GM12878 (cell line): ENCODE results near the gene UACA. TPM values are rescaled to one million over a fixed set of nuclear protein-coding genes. Genes with fewer than 3 reads are reported as not detected.

Source experiments
- ATAC-seq: fragments of 200-7000 bp; cut with Tn5 transposase; 3 replicates; pipeline ENCODE4 v1.9.1; 2020; ENCODE audit warnings: mild to moderate bottlenecking, moderate library complexity
- BruUV-seq: library from RNA; stranded (reverse); fragments of 400-500 nt; replicated peaks from 2 replicates; lab custom pipeline; 2021; lab: Mats Ljungman, UMichigan
- CTCF ChIA-PET: fragments of 300-600 bp; sonication (Branson Sonifier 250); formaldehyde crosslinking; extraction: SDS; loops from one replicate; lab custom pipeline; 2021; ENCODE audit warnings: inconsistent platforms; lab: Yijun Ruan, JAX
- POLR2A ChIA-PET: fragments of 350-600 bp; formaldehyde crosslinking; extraction: SDS; loops from one replicate; lab custom pipeline; 2021; ENCODE audit warnings: inconsistent platforms; lab: Charles Lee
- RAD21 ChIA-PET: fragments of 300-600 bp; sonication (Branson Sonifier 250); formaldehyde crosslinking; loops from one replicate; lab custom pipeline; 2023; ENCODE audit warnings: antibody characterized with exemption; ENCODE audit not compliant: unreplicated experiment; lab: Charles Lee
- SMC1A ChIA-PET: fragments of 300-600 bp; sonication (Branson Sonifier 250); formaldehyde crosslinking; loops from one replicate; lab custom pipeline; 2023; ENCODE audit not compliant: unreplicated experiment, uncharacterized antibody; lab: Charles Lee
- DNase-seq: peaks from one replicate; pipeline ENCODE4 v3.0.0-alpha.2; 2011; ENCODE audit warnings: low read depth, low spot score
- FAIRE-seq: peaks from 3 replicates; lab custom pipeline; 2011; peaks lifted over from hg19 to GRCh38; lab: Jason Lieb, UNC
- H2AFZ ChIP-seq: 2 replicates; pipeline ENCODE4 v1.6.0; 2011; ENCODE audit warnings: low read depth, low read length, control low read depth; ENCODE audit not compliant: control insufficient read depth
- H3K27ac ChIP-seq: 2 replicates; pipeline ENCODE4 v1.5.1; 2011; ENCODE audit warnings: control low read depth; ENCODE audit not compliant: control insufficient read depth, insufficient read depth
- H3K27me3 ChIP-seq, 2 experiments: replicated peaks in 1 of 2; 2 replicates each; pipeline versions ENCODE4 v1.6.0 to v1.6.1; 2011; ENCODE audit warnings: low read length in 1 of 2; ENCODE audit not compliant: control insufficient read depth in 2 of 2, insufficient read depth in 2 of 2
- H3K36me3 ChIP-seq, 2 experiments: 2 replicates each; pipeline ENCODE4 v1.5.1; 2011; ENCODE audit warnings: low read length in 1 of 2; ENCODE audit not compliant: control insufficient read depth in 2 of 2, insufficient read depth in 2 of 2
- H3K4me1 ChIP-seq: 2 replicates; pipeline ENCODE4 v1.6.1; 2011; ENCODE audit warnings: mild to moderate bottlenecking, low read length, moderate library complexity, mixed read lengths; ENCODE audit not compliant: control insufficient read depth, insufficient read depth
- H3K4me2 ChIP-seq: 2 replicates; pipeline ENCODE4 v1.6.0; 2011; ENCODE audit warnings: control low read depth; ENCODE audit not compliant: control insufficient read depth, insufficient read depth
- H3K4me3 ChIP-seq: fragments of 200-600 bp; sonication (generic); 2 replicates; pipeline ENCODE4 v1.5.1; 2016
- H3K79me2 ChIP-seq: 2 replicates; pipeline ENCODE4 v1.6.0; 2011; ENCODE audit warnings: low read length; ENCODE audit not compliant: control insufficient read depth, insufficient read depth
- H3K9ac ChIP-seq: 2 replicates; pipeline ENCODE4 v1.8.0; 2011; ENCODE audit warnings: low read length, control low read depth, mixed read lengths; ENCODE audit not compliant: control insufficient read depth, insufficient read depth
- H3K9me3 ChIP-seq: replicated peaks from 3 replicates; pipeline ENCODE4 v1.5.1; 2011; ENCODE audit warnings: mild to moderate bottlenecking, low read length; ENCODE audit not compliant: control insufficient read depth, insufficient read depth
- H4K20me1 ChIP-seq: 2 replicates; pipeline ENCODE4 v1.6.0; 2011; ENCODE audit not compliant: control insufficient read depth, insufficient read depth
- BHLHE40 ChIP-seq, 2 experiments: fragments of 450-650 bp in 1 of 2; IDR thresholded peaks; 2 replicates each; pipeline ENCODE4 v1.6.1; 2011 to 2017; ENCODE audit warnings: low read depth in 2 of 2, borderline replicate concordance in 1 of 2, improper control_type of control experiment in 1 of 2, low read length in 1 of 2, mild to moderate bottlenecking in 1 of 2
- CHD2 ChIP-seq: IDR thresholded peaks from 2 replicates; pipeline ENCODE4 v1.6.1; 2011; ENCODE audit warnings: low read depth, low read length, improper control_type of control experiment, borderline replicate concordance
- EGR1 ChIP-seq, 2 experiments: IDR thresholded peaks; 1 replicate in 1 of 2; 2 replicates in 1 of 2; pipeline ENCODE4 v1.6.1; 2011 to 2012; ENCODE audit warnings: low read depth in 2 of 2, low read length in 2 of 2, borderline replicate concordance in 1 of 2, mild to moderate bottlenecking in 1 of 2, moderate library complexity in 1 of 2
- NR2C1 ChIP-seq: fragments of 450-650 bp; IDR thresholded peaks from 2 replicates; pipeline ENCODE4 v1.6.1; 2017; ENCODE audit warnings: antibody characterized with exemption, mild to moderate bottlenecking, moderate library complexity
- REST ChIP-seq: IDR thresholded peaks from 2 replicates; pipeline ENCODE4 v1.6.1; 2012; ENCODE audit warnings: mild to moderate bottlenecking, low read depth, low read length
- WGBS: methylation state at CpG from one replicate; pipeline ENCODE4 v1.1.6; 2016; ENCODE audit warnings: low lambda C conversion rate; ENCODE audit not compliant: insufficient replicate concordance, insufficient coverage; ENCODE audit errors: missing lambda C conversion rate; 5-methylcytosine and 5-hydroxymethylcytosine counted together
- in situ Hi-C: fragments of 300-500 bp; cut with MboI; formaldehyde crosslinking; loops from 9 replicates; pipeline ENCODE4 v1.14.3; 2018; ENCODE audit warnings: mixed read lengths
- intact Hi-C: fragments of 100-400 bp; cut with micrococcal nuclease; formaldehyde crosslinking; loops from one replicate; pipeline ENCODE4 v1.14.2; 2022; ENCODE audit not compliant: unreplicated experiment
- polyA plus RNA-seq, 11 experiments: library from polyadenylated mRNA; depleted of rRNA in 4 of 11; unstranded in 6 of 11; stranded (reverse) in 5 of 11; fragments of >200 nt; fragmentation: Nextera tagmentation in 4 of 11; fragmentation: Illumina TruSeq in 1 of 11; extraction: Ambion mirVana in 4 of 11; extraction: Trizol in 1 of 11; gene quantifications; 1 replicate in 1 of 11; 2 replicates in 10 of 11; pipeline versions ENCODE4 v1.2.1 to v1.2.3, GENCODE V29; 2011 to 2016; ENCODE audit warnings: inconsistent platforms in 2 of 11, missing spikeins in 2 of 11, low read depth in 1 of 11
- total RNA-seq, 4 experiments: library from RNA; depleted of rRNA in 3 of 4; stranded (reverse); fragments of >200 nt in 3 of 4; fragmentation: Illumina TruSeq in 1 of 4; extraction: Trizol in 1 of 4; gene quantifications; 2 replicates each; pipeline versions ENCODE4 v1.2.1 to v1.2.3, GENCODE V29; 2013 to 2021

Gene UACA
- total and polyA plus RNA-seq, 10 of the 15 experiments (the other 5 are each of a cell fraction or from before 2014, with no cell fraction given) = 0.30 to 4.0 (median 2.0) TPM

- no peak overlapping the region for H3K4me2 ChIP-seq
- no peak overlapping the region for H3K27ac ChIP-seq
- ATAC-seq (no peak), FAIRE-seq (no peak)
- WGBS = 47% methylated on average over 1 of the region's 1 CpG
- H3K4me1 ChIP-seq = no peaks in the 10 kb centered on the region
- in situ Hi-C loops = no loop called here
- H3K9ac ChIP-seq = no peak overlapping the region
- H3K27me3 ChIP-seq = peaks cover 0 to 5% of the 10 kb centered on the region in 2 experiments; a peak in 2 of 4 replicates
- POLR2A ChIA-PET = no interaction called here
- no peaks in the 10 kb centered on the region for H3K36me3 ChIP-seq
- no peaks in the 10 kb centered on the region for H3K9me3 ChIP-seq
- TF ChIP-seq NR2C1 = no peak
- no peak for TF ChIP-seq CHD2
- TF ChIP-seq, all 136 proteins: peak for 0
- intact Hi-C loops = no loop called here
- ChIA-PET RAD21 (no interaction called here), CTCF (interaction anchor here (0.5 kb wide), 1 partner anchor 683 kb away, joined by 3 read pairs; no protein-coding TSS in a partner anchor), SMC1A (interaction anchor here (2.0 kb wide), 1 partner anchor 10 kb away, joined by 7 read pairs; no protein-coding TSS in a partner anchor)
- Histone ChIP-seq H3K79me2 (no peaks in the 10 kb centered on the region), H4K20me1 (no peaks in the 10 kb centered on the region), H2AFZ (no peak overlapping the region), H3K4me3 (no peak overlapping the region)
- no peak for DNase-seq
- BruUV-seq = no TSS peak
Measured at GRCh38 chr15:70757627-70758026, 5.7 kb downstream of the UACA start.

- no peak overlapping the region for H3K9ac ChIP-seq
- in situ Hi-C loops (no loop called here), intact Hi-C loops (no loop called here)
- no peak for FAIRE-seq
- ChIA-PET POLR2A (no interaction called here), RAD21 (no interaction called here), SMC1A (no interaction called here), CTCF (no interaction called here)
- H3K9me3 ChIP-seq = no peaks in the 10 kb centered on the region
- no peaks in the 10 kb centered on the region for H4K20me1 ChIP-seq
- ATAC-seq = no peak
- H3K36me3 ChIP-seq = no peaks in the 10 kb centered on the region
- DNase-seq = no peak
- H3K4me1 ChIP-seq = no peaks in the 10 kb centered on the region
- no peak overlapping the region for H3K4me3 ChIP-seq
- TF ChIP-seq EGR1 (IDR thresholded peaks at IDR 0.05; ENCODE audit: borderline replicate concordance in 1 of 2, low read depth in 2 of 2, low read length in 2 of 2) = no peak
- no peak for TF ChIP-seq REST
- TF ChIP-seq BHLHE40 (IDR thresholded peaks at IDR 0.05; ENCODE audit: borderline replicate concordance in 1 of 2, low read depth in 2 of 2, low read length in 1 of 2) = no peak
- H2AFZ ChIP-seq = no peak overlapping the region
- 2% methylated on average over 2 of the region's 2 CpGs for WGBS
- no peaks in the 10 kb centered on the region for H3K79me2 ChIP-seq
- H3K27ac ChIP-seq = no peak overlapping the region
- H3K27me3 ChIP-seq = no peaks in the 10 kb centered on the region
- H3K4me2 ChIP-seq = no peak overlapping the region
- BruUV-seq = no TSS peak
Measured at GRCh38 chr15:70754862-70755261, 8.5 kb downstream of the UACA start.
